Neural cell (in vitro differentiated cells): ENCODE data around the gene CDRT4.

Source experiments
- CTCF ChIP-seq: fragments of 450-650 bp; IDR thresholded peaks from 2 replicates; pipeline ENCODE4 v1.5.1; 2014; ENCODE audit warnings: antibody characterized with exemption, mild to moderate bottlenecking, moderate library complexity; ENCODE audit not compliant: poor library complexity, severe bottlenecking
- EZH2 ChIP-seq: fragments of 200-600, 300-800 bp; shearing (Covaris generic), sonication (generic); IDR thresholded peaks from 2 replicates; pipeline ENCODE4 v1.6.1; 2014; ENCODE audit warnings: antibody characterized with exemption, low read length, borderline replicate concordance, mild to moderate bottlenecking; ENCODE audit not compliant: insufficient read depth, poor library complexity, severe bottlenecking
- RAD21 ChIP-seq: fragments of 450-650 bp; conservative IDR thresholded peaks from 2 replicates; pipeline ENCODE4 v1.6.1; 2014; ENCODE audit warnings: antibody characterized with exemption, mild to moderate bottlenecking, moderate library complexity
- REST ChIP-seq: IDR thresholded peaks from 2 replicates; pipeline ENCODE4 v1.6.1; 2012; ENCODE audit warnings: borderline replicate concordance

- TF ChIP-seq CTCF (no peak), EZH2 (no peak), RAD21 (no peak), REST (no peak)
Observed at GRCh38 chr17:15513058-15513791, 45.8 kb upstream of the CDRT4 start.
